T-helper 17 cell (primary cell): ENCODE data around the gene PTPRG. TPM values are rescaled to one million over a fixed set of nuclear protein-coding genes. Genes with fewer than 3 reads are reported as not detected.

Source experiments
- ATAC-seq: fragments of 150-1000 bp; cut with Tn5 transposase; 2 replicates; pipeline ENCODE4 v1.10.0; 2021; ENCODE audit warnings: mild to moderate bottlenecking, moderate library complexity
- DNase-seq, 3 donors: peaks; one replicate each; pipeline versions ENCODE4 v3.0.0 to v3.0.0-alpha.2; 2020 to 2021
- H3K9me3 ChIP-seq: one replicate; pipeline ENCODE4 v1.7.0; 2013; ENCODE audit warnings: low read length, mild to moderate bottlenecking; ENCODE audit not compliant: control insufficient read depth, poor library complexity, severe bottlenecking
- H3K27ac Mint-ChIP-seq: one replicate; pipeline ENCODE4 v1.8.0; 2022; ENCODE audit warnings: mild to moderate bottlenecking, moderate library complexity, mixed read lengths
- H3K27me3 Mint-ChIP-seq: one replicate; pipeline ENCODE4 v1.8.0; 2022; ENCODE audit warnings: mixed read lengths
- H3K36me3 Mint-ChIP-seq: one replicate; pipeline ENCODE4 v1.8.0; 2022; ENCODE audit warnings: low read depth, mixed read lengths
- H3K4me1 Mint-ChIP-seq: one replicate; pipeline ENCODE4 v1.8.0; 2022; ENCODE audit warnings: mild to moderate bottlenecking, mixed read lengths
- H3K4me3 Mint-ChIP-seq: one replicate; pipeline ENCODE4 v1.8.0; 2022; ENCODE audit warnings: mild to moderate bottlenecking, moderate library complexity, mixed read lengths
- total RNA-seq, 4 donors: library from RNA in 2 of 4; stranded (reverse) in 2 of 4; gene quantifications; one replicate each; pipeline ENCODE4 v1.2.3 and lab custom pipeline; 2022 to 2026

The PTPRG gene
- total RNA-seq, 2 donors from 2014 or later: 0.02 TPM; not detected in 1

DNA sequence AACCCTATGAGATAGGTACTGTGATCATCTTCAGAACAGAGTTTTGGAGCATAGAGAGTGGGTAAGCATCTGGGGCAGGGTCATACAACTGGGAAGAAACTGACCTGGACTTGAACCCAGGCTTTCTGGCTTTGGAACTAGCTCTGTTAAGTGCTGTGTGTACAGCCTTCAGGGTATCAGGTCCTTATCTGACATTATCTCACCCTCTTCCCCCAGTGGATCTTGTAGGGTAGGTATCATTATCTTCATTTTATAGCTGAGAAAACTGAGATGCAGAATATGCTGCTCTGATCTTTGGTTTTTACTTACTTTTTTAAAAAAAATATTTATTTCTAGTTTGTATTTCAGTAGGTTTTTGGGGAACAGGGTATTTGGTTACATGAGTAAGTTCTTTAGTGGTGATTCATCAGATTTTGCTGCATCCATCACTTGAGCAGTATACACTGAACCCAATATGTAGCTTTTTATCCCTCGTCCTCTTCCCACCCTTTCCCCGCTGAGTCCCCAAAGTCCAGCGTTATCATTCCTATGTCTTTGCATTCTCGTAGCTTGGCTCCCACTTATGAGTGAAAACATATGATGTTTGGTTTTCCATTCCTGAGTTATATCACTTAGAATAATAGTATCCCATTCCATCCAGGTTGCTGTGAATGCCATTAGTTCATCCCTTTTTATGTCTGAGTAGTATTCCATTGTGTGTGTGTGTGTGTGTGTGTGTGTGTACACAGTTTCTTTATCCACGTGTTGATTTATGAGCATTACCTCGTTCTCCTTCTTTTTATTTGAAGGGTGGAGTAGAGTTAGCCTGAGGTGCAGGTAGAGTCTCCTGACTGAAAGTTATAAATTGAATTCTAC lies 271.2 kb downstream of the PTPRG start:
- DNase-seq (no peak), ATAC-seq (no peak)
- Mint-ChIP-seq H3K4me3 (no peak overlapping the region), H3K4me1 (no peaks in the 10 kb centered on the region), H3K36me3 (no peaks in the 10 kb centered on the region), H3K27me3 (no peaks in the 10 kb centered on the region), H3K27ac (no peak overlapping the region)
- no peaks in the 10 kb centered on the region for H3K9me3 ChIP-seq

DNA sequence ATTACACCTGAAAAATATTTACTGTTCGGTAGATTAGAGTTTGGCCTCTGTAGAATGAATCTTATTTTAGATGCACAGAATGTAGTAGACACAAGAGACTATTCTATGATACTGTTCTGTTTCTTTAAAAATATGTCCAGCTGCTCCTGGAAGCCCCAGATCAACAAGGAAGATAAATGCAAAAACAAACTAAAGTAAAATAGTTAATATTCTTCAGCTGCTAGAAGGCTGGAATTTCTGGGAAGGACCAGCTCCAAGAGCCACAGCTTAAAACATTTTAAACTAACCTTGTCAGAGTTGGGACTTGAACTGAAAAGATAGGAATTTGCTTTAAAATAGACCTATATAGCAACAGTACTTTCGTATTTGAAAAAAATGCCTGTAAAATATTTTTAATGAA lies 277.9 kb downstream of the PTPRG start:
- H3K4me3 Mint-ChIP-seq: no peak overlapping the region
- H3K27ac Mint-ChIP-seq: no peak overlapping the region
- no peak for ATAC-seq
- no peaks in the 10 kb centered on the region for H3K4me1 Mint-ChIP-seq
- no peaks in the 10 kb centered on the region for H3K36me3 Mint-ChIP-seq
- H3K27me3 Mint-ChIP-seq: no peaks in the 10 kb centered on the region
- DNase-seq: no peak
- H3K9me3 ChIP-seq: no peaks in the 10 kb centered on the region

DNA sequence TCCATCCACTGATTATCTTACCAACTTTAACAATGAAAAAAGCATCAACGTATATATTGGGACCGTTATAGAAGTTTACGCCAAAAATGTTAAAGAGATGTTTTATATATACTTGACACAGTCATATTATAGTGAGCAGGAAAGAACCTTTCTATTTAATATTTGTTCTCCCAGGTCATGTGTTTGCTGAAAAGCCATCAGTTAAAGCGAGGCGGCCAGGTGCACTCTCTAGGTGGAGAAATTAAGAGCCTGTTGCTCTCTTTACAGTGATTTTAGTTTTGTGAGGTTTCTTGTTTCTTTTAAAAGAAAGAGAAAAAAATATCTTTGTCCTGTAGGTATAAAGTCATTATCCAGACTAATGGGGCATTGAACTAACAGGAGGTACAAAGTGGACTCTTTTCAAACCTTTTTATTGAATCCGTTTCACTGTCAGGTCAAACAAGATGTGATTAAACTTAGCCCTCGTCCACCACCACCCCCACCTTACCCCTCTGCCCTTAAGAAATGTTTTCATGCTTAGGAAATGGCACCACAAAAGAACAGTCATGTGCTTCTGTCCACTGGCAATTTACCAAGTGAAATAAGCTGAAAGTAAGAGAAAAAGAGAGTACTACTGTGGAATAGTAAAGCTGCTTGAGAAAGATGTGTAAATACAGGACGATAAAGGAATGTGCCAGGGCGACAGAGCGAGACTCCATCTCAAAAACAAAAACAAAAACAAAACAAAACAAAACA lies 279.9 kb downstream of the PTPRG start:
- no peak overlapping the region for H3K4me3 Mint-ChIP-seq
- H3K36me3 Mint-ChIP-seq: no peaks in the 10 kb centered on the region
- H3K9me3 ChIP-seq: no peaks in the 10 kb centered on the region
- H3K4me1 Mint-ChIP-seq: no peaks in the 10 kb centered on the region
- no peak overlapping the region for H3K27ac Mint-ChIP-seq
- ATAC-seq (no peak), DNase-seq (no peak)
- H3K27me3 Mint-ChIP-seq: no peaks in the 10 kb centered on the region

DNA sequence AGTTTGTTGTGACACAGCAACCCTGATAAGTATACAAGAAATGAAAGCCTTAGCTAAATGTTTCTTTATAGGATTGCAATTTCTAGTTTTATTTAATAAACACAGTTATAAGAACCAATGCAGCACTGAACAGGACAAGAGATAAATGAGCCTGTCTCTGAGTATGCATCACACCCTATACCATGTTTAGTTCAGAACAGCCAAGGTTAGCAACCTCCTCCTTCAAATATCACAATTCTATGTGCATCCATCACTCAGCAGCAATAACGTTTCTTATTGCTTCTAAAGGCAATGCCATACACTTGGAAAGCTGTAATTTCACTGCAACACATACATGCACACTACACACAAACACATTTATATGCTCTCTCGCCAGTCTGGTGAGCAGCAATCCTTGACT lies 280.6 kb downstream of the PTPRG start:
- H3K4me1 Mint-ChIP-seq: no peaks in the 10 kb centered on the region
- ATAC-seq (no peak), DNase-seq (no peak)
- H3K36me3 Mint-ChIP-seq: no peaks in the 10 kb centered on the region
- H3K27ac Mint-ChIP-seq: no peak overlapping the region
- no peaks in the 10 kb centered on the region for H3K9me3 ChIP-seq
- H3K27me3 Mint-ChIP-seq: no peaks in the 10 kb centered on the region
- H3K4me3 Mint-ChIP-seq: no peak overlapping the region

DNA sequence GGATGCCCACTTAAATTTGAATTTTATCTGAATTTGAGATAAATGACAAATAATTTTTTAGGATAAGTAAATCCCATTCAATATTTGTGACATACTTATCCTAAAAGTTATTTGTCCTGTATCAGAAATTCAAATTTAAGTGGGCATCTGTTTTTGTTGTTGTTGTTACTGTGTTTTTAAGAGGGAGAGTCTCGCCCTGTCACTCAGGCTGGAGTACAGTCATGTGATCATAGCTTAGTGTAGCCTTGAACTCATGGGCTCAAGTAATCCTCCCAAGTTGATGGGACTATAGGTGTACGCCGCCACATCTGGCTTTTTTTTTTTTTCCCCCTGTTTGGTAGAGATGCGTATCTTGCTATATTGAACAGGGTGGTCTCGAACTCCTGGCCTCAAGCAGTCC lies 283.0 kb downstream of the PTPRG start:
- no peaks in the 10 kb centered on the region for H3K9me3 ChIP-seq
- Mint-ChIP-seq H3K27ac (no peak overlapping the region), H3K4me1 (no peaks in the 10 kb centered on the region), H3K4me3 (no peak overlapping the region), H3K27me3 (no peaks in the 10 kb centered on the region), H3K36me3 (no peaks in the 10 kb centered on the region)
- DNase-seq (no peak), ATAC-seq (no peak)

DNA sequence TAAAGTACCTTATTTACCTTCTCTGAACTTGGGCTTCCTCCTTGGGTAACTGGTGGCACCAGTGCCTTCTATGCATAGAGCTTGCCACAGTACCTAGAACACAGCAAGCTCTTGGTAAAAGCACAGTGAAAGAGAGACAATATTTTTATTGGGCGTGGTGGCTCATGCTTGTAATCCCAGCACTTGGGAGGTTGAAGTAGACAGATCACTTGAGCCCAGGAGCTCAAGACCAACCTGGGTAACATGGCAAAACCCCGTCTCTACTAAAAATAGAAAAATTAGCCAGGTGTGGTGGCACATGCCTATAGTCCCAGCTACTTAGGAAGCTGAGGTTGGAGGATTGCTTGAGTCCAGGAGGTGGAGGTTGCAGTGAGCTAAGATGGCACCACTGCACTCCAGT lies 285.1 kb downstream of the PTPRG start:
- Mint-ChIP-seq H3K4me1 (no peaks in the 10 kb centered on the region), H3K27ac (no peak overlapping the region), H3K36me3 (no peaks in the 10 kb centered on the region)

DNA sequence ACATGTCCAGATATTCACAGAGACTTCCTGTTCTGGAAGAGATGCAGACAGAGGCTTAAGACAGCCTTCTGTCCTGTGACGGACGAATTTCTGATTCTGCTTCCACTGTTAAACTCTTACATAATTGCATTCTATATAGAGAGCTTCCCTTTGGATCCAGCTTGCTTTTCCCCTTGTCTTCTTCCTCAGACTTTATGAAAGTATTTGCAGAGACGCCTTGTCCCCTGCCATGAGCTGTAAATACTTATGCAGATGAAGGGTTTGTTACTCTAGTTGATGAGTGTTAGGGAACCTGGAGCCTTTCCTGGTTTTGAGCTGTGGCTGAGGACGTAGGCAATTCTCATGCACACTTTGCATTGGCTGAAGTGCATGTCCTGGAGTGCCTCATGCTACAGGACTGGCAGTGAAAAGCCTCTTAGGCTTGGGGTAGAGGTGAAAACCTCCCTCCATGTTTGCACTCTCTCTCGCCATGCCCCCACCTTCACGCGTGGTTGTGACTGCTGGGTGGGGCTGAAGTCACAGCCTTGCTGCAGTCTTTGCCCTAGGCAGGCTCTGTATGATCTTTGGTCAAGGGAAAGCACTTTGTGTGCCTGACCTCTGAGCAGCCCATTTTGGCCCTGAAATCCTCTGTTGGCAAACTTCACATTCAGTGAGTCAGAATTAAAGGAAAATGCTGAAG lies 286.6 kb downstream of the PTPRG start:
- Mint-ChIP-seq H3K4me3 (no peak overlapping the region), H3K27me3 (no peaks in the 10 kb centered on the region), H3K36me3 (no peaks in the 10 kb centered on the region), H3K27ac (no peak overlapping the region), H3K4me1 (no peaks in the 10 kb centered on the region)
- ATAC-seq: no peak
- no peak for DNase-seq
- H3K9me3 ChIP-seq: no peaks in the 10 kb centered on the region

More for the DNA sequence above, 285.1 kb downstream of the PTPRG start:
- Mint-ChIP-seq H3K4me3 (no peak overlapping the region), H3K27me3 (no peaks in the 10 kb centered on the region)
- H3K9me3 ChIP-seq: no peaks in the 10 kb centered on the region
- ATAC-seq: no peak
- no peak for DNase-seq

DNA sequence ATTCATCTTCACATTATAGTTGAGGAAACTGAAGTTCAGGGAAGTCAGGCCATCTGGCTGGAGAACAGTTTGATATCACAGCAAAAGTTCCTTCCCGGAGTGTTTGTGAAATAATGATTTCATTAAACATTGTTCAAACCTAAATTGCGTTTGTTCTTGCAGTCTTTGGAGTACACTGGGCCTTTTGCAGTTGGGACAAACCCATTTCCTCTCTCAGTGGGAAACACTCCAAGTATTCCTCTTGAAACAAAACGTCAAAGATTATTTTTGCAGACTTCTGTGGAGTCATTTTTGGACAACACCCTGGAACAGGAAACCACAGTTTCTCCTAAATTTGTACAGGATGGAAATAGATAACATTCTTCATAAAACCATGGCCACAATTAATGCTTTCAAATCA lies 287.5 kb downstream of the PTPRG start:
- Mint-ChIP-seq H3K27me3 (no peaks in the 10 kb centered on the region), H3K36me3 (no peaks in the 10 kb centered on the region), H3K4me1 (no peaks in the 10 kb centered on the region), H3K27ac (no peak overlapping the region), H3K4me3 (no peak overlapping the region)
- H3K9me3 ChIP-seq: no peaks in the 10 kb centered on the region
- DNase-seq (no peak), ATAC-seq (no peak)

DNA sequence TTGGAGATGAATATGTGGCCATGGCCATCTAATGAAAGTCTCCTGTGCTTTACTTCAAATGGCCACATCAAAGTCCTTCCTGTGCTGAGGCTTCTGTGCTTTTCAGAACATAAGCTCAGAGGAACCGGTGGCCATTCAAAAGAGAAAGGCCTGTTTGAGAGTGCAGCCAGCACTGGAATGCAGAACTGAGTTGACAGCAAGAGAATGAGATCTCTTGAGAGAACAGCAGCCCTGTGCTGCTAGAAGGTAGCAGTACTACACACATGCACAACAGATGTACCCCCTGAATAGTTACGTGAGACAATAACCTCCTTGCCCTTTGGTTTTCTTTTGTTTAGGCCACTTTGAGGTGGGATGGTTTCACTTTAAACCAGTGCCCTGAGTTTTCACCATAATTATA lies 292.5 kb downstream of the PTPRG start:
- Mint-ChIP-seq H3K4me1 (no peaks in the 10 kb centered on the region), H3K27me3 (no peaks in the 10 kb centered on the region), H3K27ac (no peak overlapping the region), H3K4me3 (no peak overlapping the region), H3K36me3 (no peaks in the 10 kb centered on the region)
- DNase-seq (no peak), ATAC-seq (no peak)
- H3K9me3 ChIP-seq: no peaks in the 10 kb centered on the region

DNA sequence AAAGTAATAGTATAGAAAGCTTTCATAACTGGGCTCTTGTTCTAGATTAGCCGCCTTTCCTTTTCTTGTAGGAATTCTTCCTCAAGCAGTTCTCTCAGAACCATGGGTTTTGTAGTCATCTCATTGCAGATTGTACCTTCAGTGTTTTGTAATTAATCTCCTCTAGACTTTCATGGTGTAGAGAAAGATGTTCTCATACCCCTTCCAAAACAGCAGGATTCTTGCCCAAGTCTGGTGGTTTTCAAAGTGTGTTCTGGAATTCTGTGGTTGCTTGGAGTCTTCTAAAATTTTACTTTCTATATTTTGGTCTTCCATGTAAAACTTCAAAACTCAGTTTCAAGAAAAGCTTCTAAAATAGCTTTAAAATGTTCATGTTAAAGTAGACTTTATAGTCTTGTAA lies 293.8 kb downstream of the PTPRG start:
- ATAC-seq (no peak), DNase-seq (no peak)
- H3K27me3 Mint-ChIP-seq: no peaks in the 10 kb centered on the region
- H3K4me3 Mint-ChIP-seq: no peak overlapping the region
- no peaks in the 10 kb centered on the region for H3K36me3 Mint-ChIP-seq
- peaks cover 2% of the 10 kb centered on the region for H3K9me3 ChIP-seq
- H3K4me1 Mint-ChIP-seq: no peaks in the 10 kb centered on the region
- H3K27ac Mint-ChIP-seq: no peak overlapping the region

DNA sequence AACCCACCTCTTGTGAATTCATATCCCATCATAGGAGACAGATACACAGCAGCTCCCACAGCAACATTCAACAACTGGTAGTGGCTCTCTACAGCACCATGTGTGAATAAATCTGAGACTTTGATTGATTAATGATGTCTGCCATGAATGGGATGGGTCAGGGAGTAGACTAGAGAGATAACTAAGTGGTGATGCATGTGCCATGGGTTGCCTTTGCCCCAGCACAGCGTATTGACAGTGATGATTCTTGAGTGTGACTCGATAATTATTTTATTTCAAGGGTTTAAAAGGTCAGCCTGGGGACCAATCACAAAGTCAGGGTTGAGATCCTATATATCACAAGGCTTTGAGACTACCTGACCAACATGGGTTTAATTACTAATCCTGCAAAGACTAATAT lies 295.9 kb downstream of the PTPRG start:
- peaks cover 3% of the 10 kb centered on the region for H3K9me3 ChIP-seq
- ATAC-seq (no peak), DNase-seq (no peak)
- H3K36me3 Mint-ChIP-seq: no peaks in the 10 kb centered on the region
- H3K4me3 Mint-ChIP-seq: no peak overlapping the region
- H3K4me1 Mint-ChIP-seq: no peaks in the 10 kb centered on the region
- no peak overlapping the region for H3K27ac Mint-ChIP-seq
- H3K27me3 Mint-ChIP-seq: no peaks in the 10 kb centered on the region

DNA sequence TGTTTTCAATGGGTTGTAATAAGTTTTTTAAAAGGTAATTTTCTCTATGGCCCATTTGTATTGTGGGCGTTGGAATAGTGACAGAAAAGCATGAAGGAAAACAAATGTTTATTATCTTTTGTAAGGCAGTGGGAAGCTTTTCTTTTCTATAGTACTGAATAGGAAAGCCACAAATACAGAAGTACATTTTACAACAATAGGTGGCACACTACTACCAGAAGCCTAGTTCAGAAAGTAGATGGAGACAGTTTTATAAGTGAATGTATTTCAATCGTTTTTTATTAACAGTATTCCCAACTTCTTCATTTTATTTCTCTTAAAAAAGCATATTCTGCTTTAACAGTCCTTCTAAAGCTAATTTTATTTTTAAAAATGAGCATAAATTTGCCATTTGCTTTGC lies 296.7 kb downstream of the PTPRG start:
- no peak for ATAC-seq
- no peak for DNase-seq
- no peak overlapping the region for H3K27ac Mint-ChIP-seq
- H3K36me3 Mint-ChIP-seq: no peaks in the 10 kb centered on the region
- no peak overlapping the region for H3K4me3 Mint-ChIP-seq
- H3K27me3 Mint-ChIP-seq: no peaks in the 10 kb centered on the region
- H3K4me1 Mint-ChIP-seq: no peaks in the 10 kb centered on the region
- peaks cover 3% of the 10 kb centered on the region for H3K9me3 ChIP-seq

DNA sequence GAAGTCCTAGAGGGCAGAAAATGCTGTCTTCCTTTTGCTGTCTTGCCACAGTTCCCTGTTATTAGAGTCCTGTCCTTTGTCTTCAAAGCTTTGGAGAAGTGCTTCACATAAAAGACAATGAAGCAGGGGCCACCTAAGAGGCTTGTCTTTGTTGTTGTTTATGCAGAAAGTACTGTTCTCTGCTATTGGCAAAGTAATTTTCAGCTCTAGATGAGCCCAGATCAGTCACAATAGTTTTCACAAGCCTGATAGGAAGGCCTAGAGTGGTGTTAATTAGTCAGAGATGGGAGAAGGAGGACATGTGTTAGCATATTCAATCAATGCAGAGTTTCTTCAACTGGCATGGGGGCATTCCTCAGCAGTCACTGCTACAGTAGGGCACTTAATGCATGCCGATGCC lies 300.0 kb downstream of the PTPRG start:
- H3K4me1 Mint-ChIP-seq: no peaks in the 10 kb centered on the region
- no peak overlapping the region for H3K27ac Mint-ChIP-seq
- H3K9me3 ChIP-seq: peaks cover 3% of the 10 kb centered on the region
- DNase-seq (no peak), ATAC-seq (no peak)
- no peak overlapping the region for H3K4me3 Mint-ChIP-seq
- no peaks in the 10 kb centered on the region for H3K27me3 Mint-ChIP-seq
- no peaks in the 10 kb centered on the region for H3K36me3 Mint-ChIP-seq
